ENCODE results near the gene NME3. TPM values are rescaled to one million over a fixed set of nuclear protein-coding genes. Genes with fewer than 3 reads are reported as not detected.

The NME3 gene
- total RNA-seq, 1 experiment from 2014 or later = 86.8 TPM

GRCh38 chr16:1770328-1771187, 785 bp downstream of the NME3 start:
- peaks cover 4% of the 10 kb centered on the region for H3K4me1 Mint-ChIP-seq
- ATAC-seq = peak; percentile 26

More at GRCh38 chr16:1770328-1771187, 785 bp downstream of the NME3 start:
- Mint-ChIP-seq H3K27me3 (ENCODE audit: low read depth) (no peaks in the 10 kb centered on the region; the same call in 1 of the 2 replicates), H3K4me3 (peak overlapping the region; percentile 99), H3K36me3 (peaks cover 4% of the 10 kb centered on the region), H3K9me3 (no peaks in the 10 kb centered on the region), H3K27ac (peak overlapping the region; percentile 84)
- ChIA-PET POLR2A (interaction anchor here (0.5 to 3.6 kb wide), 6 partner anchors 10 to 1343 kb away, joined by 3 to 18 read pairs (median 4); partner anchors contain the start of genes MAPK8IP3, NUBP2 and SPSB3), CTCF (interaction anchor here (1.0 to 2.4 kb wide), 4 partner anchors 12 to 153 kb away, joined by 4 to 11 read pairs (median 8); partner anchors contain the start of genes MAPK8IP3, NUBP2 and SPSB3)
- DNase-seq (ENCODE audit: low spot score) = peak; percentile 63
- TF ChIP-seq MAX (CRISPR knock-in tag; IDR thresholded peaks at IDR 0.05) = peak; percentile 29; the same call in 1 of the 2 replicates
- peak; percentile 70; the same call in 1 of the 2 replicates for TF ChIP-seq NFATC4 (CRISPR knock-in tag; IDR thresholded peaks at IDR 0.05)
- no peak for TF ChIP-seq ZNF317 (CRISPR knock-in tag; IDR thresholded peaks at IDR 0.05; ENCODE audit: borderline replicate concordance, low read depth)
- TF ChIP-seq, protein P1, sequence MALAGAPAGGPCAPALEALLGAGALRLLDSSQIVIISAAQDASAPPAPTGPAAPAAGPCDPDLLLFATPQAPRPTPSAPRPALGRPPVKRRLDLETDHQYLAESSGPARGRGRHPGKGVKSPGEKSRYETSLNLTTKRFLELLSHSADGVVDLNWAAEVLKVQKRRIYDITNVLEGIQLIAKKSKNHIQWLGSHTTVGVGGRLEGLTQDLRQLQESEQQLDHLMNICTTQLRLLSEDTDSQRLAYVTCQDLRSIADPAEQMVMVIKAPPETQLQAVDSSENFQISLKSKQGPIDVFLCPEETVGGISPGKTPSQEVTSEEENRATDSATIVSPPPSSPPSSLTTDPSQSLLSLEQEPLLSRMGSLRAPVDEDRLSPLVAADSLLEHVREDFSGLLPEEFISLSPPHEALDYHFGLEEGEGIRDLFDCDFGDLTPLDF (CRISPR knock-in tag; IDR thresholded peaks at IDR 0.05) = peak; percentile 33; the same call in 1 of the 2 replicates
- TF ChIP-seq, protein P2, sequence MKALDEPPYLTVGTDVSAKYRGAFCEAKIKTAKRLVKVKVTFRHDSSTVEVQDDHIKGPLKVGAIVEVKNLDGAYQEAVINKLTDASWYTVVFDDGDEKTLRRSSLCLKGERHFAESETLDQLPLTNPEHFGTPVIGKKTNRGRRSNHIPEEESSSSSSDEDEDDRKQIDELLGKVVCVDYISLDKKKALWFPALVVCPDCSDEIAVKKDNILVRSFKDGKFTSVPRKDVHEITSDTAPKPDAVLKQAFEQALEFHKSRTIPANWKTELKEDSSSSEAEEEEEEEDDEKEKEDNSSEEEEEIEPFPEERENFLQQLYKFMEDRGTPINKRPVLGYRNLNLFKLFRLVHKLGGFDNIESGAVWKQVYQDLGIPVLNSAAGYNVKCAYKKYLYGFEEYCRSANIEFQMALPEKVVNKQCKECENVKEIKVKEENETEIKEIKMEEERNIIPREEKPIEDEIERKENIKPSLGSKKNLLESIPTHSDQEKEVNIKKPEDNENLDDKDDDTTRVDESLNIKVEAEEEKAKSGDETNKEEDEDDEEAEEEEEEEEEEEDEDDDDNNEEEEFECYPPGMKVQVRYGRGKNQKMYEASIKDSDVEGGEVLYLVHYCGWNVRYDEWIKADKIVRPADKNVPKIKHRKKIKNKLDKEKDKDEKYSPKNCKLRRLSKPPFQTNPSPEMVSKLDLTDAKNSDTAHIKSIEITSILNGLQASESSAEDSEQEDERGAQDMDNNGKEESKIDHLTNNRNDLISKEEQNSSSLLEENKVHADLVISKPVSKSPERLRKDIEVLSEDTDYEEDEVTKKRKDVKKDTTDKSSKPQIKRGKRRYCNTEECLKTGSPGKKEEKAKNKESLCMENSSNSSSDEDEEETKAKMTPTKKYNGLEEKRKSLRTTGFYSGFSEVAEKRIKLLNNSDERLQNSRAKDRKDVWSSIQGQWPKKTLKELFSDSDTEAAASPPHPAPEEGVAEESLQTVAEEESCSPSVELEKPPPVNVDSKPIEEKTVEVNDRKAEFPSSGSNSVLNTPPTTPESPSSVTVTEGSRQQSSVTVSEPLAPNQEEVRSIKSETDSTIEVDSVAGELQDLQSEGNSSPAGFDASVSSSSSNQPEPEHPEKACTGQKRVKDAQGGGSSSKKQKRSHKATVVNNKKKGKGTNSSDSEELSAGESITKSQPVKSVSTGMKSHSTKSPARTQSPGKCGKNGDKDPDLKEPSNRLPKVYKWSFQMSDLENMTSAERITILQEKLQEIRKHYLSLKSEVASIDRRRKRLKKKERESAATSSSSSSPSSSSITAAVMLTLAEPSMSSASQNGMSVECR (CRISPR knock-in tag; IDR thresholded peaks at IDR 0.05; ENCODE audit: borderline replicate concordance) = peak; percentile 52; the same call in 1 of the 2 replicates
- 0 out of 2 replicates have a peak, but pooled peaks have one; percentile 23 for TF ChIP-seq SP1 (CRISPR knock-in tag; conservative IDR thresholded peaks at IDR 0.05)
- TF ChIP-seq PRRX2 (CRISPR knock-in tag; IDR thresholded peaks at IDR 0.05) = 0 out of 2 replicates have a peak, but pooled peaks have one; percentile 15
- TF ChIP-seq NR1H2 (CRISPR knock-in tag; IDR thresholded peaks at IDR 0.05) = no peak
- peak; percentile 20; the same call in 1 of the 2 replicates for TF ChIP-seq FOXP4 (CRISPR knock-in tag; IDR thresholded peaks at IDR 0.05)
